Stimulated activated naive CD8-positive, alpha-beta T cell treated with anti-CD3 and anti-CD28 coated beads, Interleukin-15, Interleukin-2, amounts not matched to agents 100 U/mL and 50 U/mL, for 24 hours (primary cell): ENCODE results near the gene PRRT1.
"Not testable (repeated sequence)": the region's sequence is repeated elsewhere in the genome, so short reads cannot be mapped to it uniquely, and the experiment has no call there.

Experiments
- ATAC-seq: fragments of 150-1000 bp; cut with Tn5 transposase; one replicate; pipeline ENCODE4 v1.10.0; 2021
- DNase-seq: peaks from one replicate; pipeline ENCODE4 v3.0.0; 2021

The PRRT1 gene

DNA sequence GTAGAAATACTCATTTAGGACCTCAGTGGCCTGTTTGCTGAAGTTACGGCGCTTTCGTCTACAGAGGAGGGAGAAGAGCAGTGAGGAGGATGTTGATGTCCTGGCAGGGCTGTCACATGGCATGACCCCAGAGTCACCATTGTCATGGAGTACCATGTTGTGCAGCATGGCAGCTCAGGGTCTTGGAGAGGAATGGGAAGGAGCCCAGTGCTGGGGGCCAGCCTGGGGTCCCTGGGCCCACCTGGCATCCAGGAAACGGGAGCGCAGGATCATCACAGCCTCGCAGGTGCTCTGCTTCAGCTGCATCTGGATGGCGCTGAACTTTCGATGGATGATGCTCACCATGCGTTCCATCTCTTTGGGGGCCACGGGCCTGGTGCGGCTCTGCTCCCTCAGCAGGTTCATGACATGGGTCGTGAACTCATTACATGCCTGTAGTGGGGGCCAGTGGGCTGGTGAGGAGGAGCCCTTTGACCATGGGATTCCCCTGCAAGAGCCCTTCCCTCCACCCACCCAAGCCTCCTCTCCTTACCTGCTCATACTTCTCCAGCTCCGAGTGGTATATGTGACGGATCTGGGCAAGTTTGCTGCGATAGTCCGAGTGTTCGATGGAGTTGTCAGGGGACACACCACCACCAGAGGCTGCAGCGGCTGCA lies 36.1 kb upstream of the PRRT1 start:
- DNase-seq, ATAC-seq: not testable (repeated sequence)

- ATAC-seq, result no peak
- DNase-seq, result no peak
Observed at GRCh38 chr6:32187009-32187709, 35.4 kb upstream of the PRRT1 start.

DNA sequence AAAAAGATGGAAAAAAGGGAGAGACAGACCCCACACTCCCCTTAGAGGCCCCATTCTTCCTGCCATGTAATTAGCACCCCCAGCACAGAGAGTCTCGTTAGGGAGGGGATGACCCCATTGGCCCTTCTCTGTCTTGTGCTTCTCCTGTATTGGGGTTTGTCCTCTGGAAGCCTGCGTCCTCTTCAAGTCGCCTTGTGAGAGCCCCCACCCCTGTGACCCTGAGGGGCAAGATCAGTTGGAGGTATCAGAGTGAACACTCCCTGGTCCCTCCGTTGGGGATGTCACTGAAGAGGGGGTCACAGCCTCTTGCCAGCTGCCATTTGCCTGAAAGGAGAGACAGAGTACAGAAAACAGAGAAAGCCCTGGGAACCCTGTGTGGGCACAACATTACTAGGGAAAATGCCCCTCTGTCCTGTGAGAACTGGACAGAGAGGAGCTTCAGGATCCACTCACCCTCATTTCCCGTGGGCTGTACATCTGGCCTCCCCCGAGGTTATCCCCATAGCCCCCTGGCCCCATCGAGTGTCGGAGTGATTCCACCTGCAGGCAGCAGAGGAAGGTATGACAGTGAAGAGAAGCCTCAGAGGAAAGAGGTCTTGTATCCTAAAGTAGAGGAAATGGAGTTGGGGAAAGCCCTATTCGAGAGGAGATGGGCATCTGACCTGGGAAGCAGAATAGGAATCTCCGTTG lies 34.6 kb upstream of the PRRT1 start:
- not testable (repeated sequence) for ATAC-seq, DNase-seq

GRCh38 chr6:32185681-32186131 lies 34.0 kb upstream of the PRRT1 start:
- DNase-seq (peak; percentile 64), ATAC-seq (peak; percentile 39)

DNA sequence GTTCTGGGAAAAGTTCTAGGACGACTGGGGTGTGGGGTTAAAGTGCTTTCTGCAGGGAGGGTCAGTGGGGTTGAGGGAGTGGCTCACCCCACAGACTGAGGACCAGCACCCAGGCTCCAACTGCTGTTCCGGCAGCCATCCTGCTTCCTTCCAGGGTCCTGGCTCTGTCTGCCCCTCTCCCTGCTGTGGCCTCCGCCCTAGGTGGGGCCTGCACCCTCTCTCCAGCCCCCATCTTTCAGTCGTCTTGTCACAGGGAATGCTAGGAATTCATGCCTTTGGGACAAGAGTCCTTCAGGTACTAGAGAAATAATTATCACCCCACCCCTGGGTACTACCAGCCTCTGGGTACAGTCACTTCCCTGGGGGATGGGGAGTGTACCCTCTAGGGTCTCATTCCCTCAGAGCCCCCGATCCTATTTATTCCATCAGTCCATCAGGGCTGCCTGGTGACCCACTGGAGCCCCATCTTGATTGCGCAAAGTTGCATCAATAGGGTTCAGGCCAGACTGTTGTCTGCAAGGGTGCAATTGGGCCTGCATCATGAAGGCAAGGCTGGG lies 32.4 kb upstream of the PRRT1 start, which contains the start of gene AGER:
AGER (minus strand) TSS at position 170 of the 557 bp plus-strand sequence; CDS start at position 139, 31 bp downstream.
- DNase-seq, result no peak
- ATAC-seq, result no peak

GRCh38 chr6:32183483-32184083 lies 31.8 kb upstream of the PRRT1 start:
- ATAC-seq (no peak), DNase-seq (no peak)

DNA sequence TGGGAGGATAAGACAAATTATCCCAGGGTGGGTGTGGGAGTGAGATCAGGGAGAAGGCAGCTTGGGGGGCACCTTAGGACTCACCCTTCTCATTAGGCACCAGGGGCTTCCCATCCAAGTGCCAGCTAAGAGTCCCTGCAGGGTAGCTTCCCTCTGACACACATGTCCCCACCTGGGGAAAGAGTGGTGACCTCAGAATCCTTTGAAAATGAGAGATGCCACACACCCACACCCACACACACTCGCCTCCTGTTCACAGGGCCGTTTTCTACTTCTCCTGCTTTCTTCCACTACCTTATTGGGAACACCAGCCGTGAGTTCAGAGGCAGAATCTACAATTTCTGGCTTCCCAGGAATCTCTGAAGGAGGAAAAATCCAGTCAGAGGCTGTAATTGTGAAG lies 31.3 kb upstream of the PRRT1 start:
- DNase-seq (no peak), ATAC-seq (no peak)

DNA sequence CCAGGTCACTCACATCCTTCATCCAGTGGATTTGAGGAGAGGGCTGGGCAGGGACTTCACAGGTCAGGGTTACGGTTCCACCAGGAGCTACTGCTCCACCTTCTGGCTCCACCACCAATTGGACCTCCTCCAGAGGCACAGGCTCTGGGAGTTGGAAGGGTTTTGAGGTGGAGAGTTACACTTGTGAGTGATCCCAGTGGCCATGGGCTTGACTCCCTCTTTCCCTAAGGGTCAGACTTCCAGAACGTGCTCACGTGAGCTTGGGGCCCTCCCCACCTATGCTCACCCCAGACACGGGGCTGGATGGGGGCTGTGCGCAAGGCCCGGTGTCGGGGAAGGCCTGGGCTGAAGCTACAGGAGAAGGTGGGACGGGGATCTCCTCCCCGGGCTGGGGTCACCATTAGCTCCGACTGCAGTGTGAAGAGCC lies 30.8 kb upstream of the PRRT1 start:
- DNase-seq (no peak), ATAC-seq (no peak)

GRCh38 chr6:32181915-32182529 lies 30.3 kb upstream of the PRRT1 start:
- ATAC-seq (no peak), DNase-seq (no peak)

GRCh38 chr6:32181148-32181702 lies 29.5 kb upstream of the PRRT1 start:
- ATAC-seq (no peak), DNase-seq (no peak)

DNA sequence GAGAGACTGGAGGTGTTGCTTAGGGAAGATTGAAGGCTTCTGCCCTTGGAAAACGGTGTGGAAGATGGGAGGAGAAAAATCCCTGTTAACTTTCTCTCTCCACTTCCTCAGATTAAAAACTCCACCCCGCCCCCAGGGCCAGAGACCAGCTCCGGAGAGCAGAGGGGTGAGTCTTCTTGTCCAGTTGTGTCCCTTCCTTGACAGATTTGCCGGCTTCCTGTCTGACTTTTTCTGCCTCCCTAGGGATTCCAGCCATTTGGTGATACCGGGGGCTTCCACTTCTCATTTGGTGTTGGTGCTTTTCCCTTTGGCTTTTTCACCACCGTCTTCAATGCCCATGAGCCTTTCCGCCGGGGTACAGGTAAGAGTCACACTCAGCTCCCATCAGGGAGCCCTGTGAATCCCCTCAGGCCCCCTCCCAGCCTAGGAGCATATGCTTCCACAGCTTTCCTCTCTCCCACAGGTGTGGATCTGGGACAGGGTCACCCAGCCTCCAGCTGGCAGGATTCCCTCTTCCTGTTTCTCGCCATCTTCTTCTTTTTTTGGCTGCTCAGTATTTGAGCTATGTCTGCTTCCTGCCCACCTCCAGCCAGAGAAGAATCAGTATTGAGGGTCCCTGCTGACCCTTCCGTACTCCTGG lies 28.1 kb upstream of the PRRT1 start:
- no peak for ATAC-seq

GRCh38 chr6:32178547-32179440 lies 27.1 kb upstream of the PRRT1 start:
- ATAC-seq (no peak), DNase-seq (no peak)

More for the DNA sequence above, 28.1 kb upstream of the PRRT1 start:
- DNase-seq, result no peak

GRCh38 chr6:32177788-32178546 lies 26.2 kb upstream of the PRRT1 start, which contains the start of gene RNF5:
Gene RNF5, plus strand, starts transcription at chr6:32178405. Its CDS starts 107 bp downstream, at chr6:32178512.
- peak; percentile 91 for DNase-seq

DNA sequence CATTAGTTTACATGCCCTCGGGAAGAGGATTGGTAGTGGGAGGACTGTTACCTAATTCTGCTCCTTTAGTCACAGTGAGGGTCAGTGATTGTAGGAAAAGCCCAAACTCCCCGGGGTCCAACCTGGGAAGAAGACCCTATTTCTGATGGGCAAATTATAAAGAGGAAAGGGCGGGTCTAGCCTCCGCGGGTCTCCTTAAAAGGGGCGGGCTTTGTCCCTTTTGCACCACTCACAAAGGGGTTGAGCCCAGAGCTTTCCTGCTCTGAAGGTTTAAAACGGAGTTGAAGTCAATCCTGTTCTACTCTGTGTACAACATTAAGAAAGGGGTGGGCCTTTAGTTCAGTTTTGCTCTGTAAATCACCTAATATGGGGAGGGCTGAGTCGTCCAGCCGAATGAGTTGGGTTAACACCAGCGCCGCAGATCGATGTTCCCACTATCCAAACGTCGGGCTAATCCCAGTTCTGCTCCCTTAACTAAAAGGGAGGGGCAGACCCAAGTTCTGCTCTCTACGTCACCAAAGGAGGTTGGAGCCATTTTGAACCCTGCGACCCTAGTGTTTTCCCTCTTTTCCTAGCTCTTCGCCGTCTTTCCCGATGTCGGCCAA lies 25.5 kb upstream of the PRRT1 start:
- peak; percentile 47 for DNase-seq
- no peak for ATAC-seq

More at GRCh38 chr6:32177788-32178546, 26.2 kb upstream of the PRRT1 start, which contains the start of gene RNF5:
- ATAC-seq, result peak; percentile 90

DNA sequence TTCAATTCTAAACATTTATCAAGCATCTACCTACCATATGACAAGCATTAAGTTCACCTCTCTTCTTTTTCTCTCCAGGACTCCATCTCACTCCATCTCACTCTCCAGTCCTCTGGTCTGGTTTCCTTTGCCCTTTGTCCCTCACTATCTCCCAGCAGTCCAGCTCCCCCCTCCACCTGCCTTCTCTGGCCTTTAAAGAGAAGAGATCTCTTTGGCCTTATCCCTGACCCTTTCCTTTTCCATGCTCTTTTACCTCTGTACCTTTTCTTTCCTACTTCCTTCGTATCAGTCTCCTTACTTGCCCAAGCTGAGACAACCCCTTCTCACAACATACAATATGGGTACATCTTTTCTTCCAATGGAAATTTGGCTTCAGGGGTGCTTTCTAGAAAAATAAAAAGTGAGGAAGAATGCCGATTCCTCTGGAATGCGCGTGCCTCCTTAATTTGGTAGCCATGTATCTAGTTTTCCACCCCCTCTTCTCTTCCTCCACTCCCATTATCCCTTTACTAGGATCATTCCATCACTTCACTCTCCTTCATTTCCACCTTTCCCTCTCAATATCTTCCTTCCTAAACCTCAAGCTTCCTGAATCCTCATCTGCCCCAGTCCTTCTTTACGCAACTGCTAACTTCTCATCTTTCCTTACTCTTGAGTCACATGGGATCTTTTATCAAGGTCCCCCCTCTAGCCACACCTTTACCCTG lies 24.9 kb upstream of the PRRT1 start:
- DNase-seq, result no peak
- ATAC-seq, result no peak

- DNase-seq (peak; percentile 98), ATAC-seq (peak; percentile 66)
Observed at GRCh38 chr6:32175711-32176475, 24.2 kb upstream of the PRRT1 start, which contains the start of gene AGPAT1. Gene AGPAT1, minus strand, starts transcription at chr6:32176084. Its CDS starts 4,588 bp downstream, at chr6:32171496.

- DNase-seq (no peak), ATAC-seq (no peak)
Observed at GRCh38 chr6:32175322-32175710, 23.6 kb upstream of the PRRT1 start.
